AG04450 (cell line): Measurements from ENCODE around the gene TAF9. TPM values are rescaled to one million over a fixed set of nuclear protein-coding genes. Genes with fewer than 3 reads are reported as not detected.
"Not testable (repeated sequence)": the region's sequence is repeated elsewhere in the genome, so short reads cannot be mapped to it uniquely, and the experiment has no call there.

Source experiments
- CTCF ChIA-PET: fragments of 300-600, 350-600 bp; formaldehyde crosslinking; extraction: SDS; loops from one replicate; lab custom pipeline; 2022; ENCODE audit warnings: antibody characterized with exemption, inconsistent platforms; lab: Charles Lee
- POLR2A ChIA-PET: fragments of 350-600 bp; formaldehyde crosslinking; extraction: SDS; loops from one replicate; lab custom pipeline; 2021; ENCODE audit warnings: antibody characterized with exemption, inconsistent platforms; lab: Yijun Ruan, JAX
- DNase-seq: peaks from one replicate; pipeline ENCODE4 v3.0.0-alpha.2; 2011; ENCODE audit warnings: low read depth, low spot score
- H3K27ac ChIP-seq: one replicate; pipeline ENCODE4 v1.5.1; 2012; ENCODE audit warnings: low read depth, low read length, control low read depth
- H3K27me3 ChIP-seq: one replicate; pipeline ENCODE4 v1.6.0; 2012; ENCODE audit warnings: low read length; ENCODE audit not compliant: control insufficient read depth, insufficient read depth
- H3K4me3 ChIP-seq: 2 replicates; pipeline ENCODE4 v1.5.1; 2011; ENCODE audit warnings: mild to moderate bottlenecking, low read depth, low read length, control low read depth
- H3K9me3 ChIP-seq: 2 replicates; pipeline ENCODE4 v1.5.1; 2012; ENCODE audit warnings: low read length; ENCODE audit not compliant: control insufficient read depth, insufficient read depth
- polyA plus RNA-seq: library from polyadenylated mRNA; depleted of rRNA; stranded (reverse); fragments of >200 nt; gene quantifications from 2 replicates; pipeline ENCODE4 v1.2.3, GENCODE V29; 2011
- TF ChIP-seq, protein P1 (sequence below): IDR thresholded peaks from 2 replicates; pipeline ENCODE4 v1.5.1; 2011; ENCODE audit warnings: low read depth, low read length, control low read depth, inconsistent platforms

Gene TAF9
- polyA plus RNA-seq, 1 experiment: 207 TPM

DNA sequence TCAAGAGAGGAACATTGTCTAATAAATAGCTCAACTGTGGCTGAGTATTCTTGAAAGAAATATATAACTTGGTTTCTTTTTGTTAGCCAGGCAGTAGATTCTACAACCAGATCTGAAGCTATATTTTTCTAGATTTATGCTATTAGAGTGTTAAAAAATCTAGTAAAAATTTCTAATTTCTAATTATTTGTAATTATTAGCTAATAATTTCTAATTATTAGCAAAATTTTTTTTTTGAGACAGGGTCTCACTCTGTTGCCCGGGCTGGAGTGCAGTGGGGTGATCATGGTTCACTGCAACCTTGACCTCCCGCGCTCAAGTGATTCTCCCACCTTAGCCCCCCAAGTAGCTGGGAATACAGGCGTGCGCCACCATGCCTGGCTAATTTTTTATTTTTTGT lies 3.1 kb upstream of the TAF9 start:
- CTCF ChIA-PET: interaction anchor here (0.8 to 1.6 kb wide), 3 partner anchors 279 to 329 kb away, joined by 3 to 22 read pairs (median 5); partner anchors contain the start of gene SLC30A5

DNA sequence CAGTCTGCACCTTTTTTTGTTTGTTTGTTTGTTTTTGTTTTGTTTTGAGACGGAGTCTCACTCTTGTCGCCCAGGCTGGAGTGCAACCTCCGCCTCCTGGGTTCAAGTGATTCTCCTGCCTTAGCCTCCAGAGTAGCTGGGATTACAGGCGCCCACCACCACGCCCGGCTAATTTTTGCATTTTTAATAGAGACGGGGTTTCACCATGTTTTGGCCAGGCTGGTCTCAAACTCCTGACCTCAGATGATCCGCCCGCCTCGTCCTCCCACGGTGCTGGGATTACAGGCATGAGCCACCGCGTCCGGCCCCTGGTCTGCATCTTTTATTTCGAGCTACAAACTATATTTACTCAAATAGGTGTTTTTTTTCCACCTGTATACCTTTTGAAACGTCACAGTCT lies 1.0 kb upstream of the TAF9 start:
- H3K27me3 ChIP-seq, H3K27ac ChIP-seq, DNase-seq, H3K9me3 ChIP-seq: not testable (repeated sequence)
- peak overlapping the region; percentile 95 for H3K4me3 ChIP-seq
- ChIA-PET CTCF (interaction anchor here (1.0 to 1.5 kb wide), 3 partner anchors 277 to 327 kb away, joined by 3 to 9 read pairs (median 6); partner anchors contain the start of gene SLC30A5), POLR2A (interaction anchor here (0.5 to 1.7 kb wide), 4 partner anchors 38 to 277 kb away, joined by 3 to 7 read pairs (median 4); partner anchors contain the start of genes CCDC125 and SLC30A5)

More for the DNA sequence above, 3.1 kb upstream of the TAF9 start:
- Histone ChIP-seq H3K9me3 (no peaks in the 10 kb centered on the region), H3K27me3 (no peaks in the 10 kb centered on the region), H3K4me3 (no peak overlapping the region), H3K27ac (no peak overlapping the region)
- DNase-seq: no peak
- POLR2A ChIA-PET: no interaction called here
- TF ChIP-seq, protein P1, sequence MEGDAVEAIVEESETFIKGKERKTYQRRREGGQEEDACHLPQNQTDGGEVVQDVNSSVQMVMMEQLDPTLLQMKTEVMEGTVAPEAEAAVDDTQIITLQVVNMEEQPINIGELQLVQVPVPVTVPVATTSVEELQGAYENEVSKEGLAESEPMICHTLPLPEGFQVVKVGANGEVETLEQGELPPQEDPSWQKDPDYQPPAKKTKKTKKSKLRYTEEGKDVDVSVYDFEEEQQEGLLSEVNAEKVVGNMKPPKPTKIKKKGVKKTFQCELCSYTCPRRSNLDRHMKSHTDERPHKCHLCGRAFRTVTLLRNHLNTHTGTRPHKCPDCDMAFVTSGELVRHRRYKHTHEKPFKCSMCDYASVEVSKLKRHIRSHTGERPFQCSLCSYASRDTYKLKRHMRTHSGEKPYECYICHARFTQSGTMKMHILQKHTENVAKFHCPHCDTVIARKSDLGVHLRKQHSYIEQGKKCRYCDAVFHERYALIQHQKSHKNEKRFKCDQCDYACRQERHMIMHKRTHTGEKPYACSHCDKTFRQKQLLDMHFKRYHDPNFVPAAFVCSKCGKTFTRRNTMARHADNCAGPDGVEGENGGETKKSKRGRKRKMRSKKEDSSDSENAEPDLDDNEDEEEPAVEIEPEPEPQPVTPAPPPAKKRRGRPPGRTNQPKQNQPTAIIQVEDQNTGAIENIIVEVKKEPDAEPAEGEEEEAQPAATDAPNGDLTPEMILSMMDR: no peak

DNA sequence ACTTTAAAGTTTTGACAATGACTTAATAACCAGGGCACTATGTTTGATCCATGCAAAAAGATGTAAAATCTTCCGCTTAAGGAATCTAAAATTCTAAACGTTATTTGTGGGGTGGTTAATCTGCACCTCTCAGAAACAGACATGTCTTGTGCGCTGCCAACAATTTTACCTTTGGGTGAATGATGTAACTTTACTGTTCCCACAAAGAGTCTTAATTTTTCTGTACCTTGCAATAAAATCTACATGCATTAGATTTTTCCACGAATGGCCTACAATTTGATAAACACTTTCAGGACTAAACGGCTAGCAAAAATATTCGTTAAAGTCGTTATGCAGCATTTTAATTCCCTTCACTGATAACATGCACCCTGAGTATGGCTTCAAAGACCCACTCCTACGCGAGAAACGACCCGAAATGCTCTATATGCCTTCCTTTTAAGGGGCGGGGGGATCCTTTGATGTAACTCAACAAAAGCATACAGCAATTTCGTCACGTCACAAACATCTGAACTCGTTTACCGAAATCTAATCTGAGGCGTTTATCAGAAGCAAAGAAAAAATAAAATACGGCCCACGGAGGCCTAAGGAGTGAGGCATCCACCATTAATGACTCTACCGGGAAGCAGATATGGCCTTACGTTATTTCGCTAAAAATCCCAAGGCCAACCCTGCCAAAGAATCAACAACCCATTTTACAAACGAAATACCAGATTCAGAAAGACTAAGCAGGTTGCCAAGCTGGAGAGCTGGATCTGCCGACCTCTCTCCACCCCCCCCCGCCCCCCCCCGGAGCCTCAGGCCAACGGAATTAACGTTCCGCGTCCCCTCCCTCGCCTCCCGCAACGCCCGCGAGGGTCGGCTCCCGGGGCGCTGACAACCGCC lies 621 bp downstream of the TAF9 start:
- H3K27me3 ChIP-seq: no peaks in the 10 kb centered on the region
- ChIA-PET POLR2A (interaction anchor here (0.7 to 1.7 kb wide), 2 partner anchors 12 to 275 kb away, joined by 3 to 7 read pairs; partner anchors contain the start of gene SLC30A5), CTCF (interaction anchor here (2.7 kb wide), 1 partner anchor 275 kb away, joined by 7 read pairs; the partner anchor contains the start of gene SLC30A5)
- H3K9me3 ChIP-seq: no peaks in the 10 kb centered on the region
- peak overlapping the region; percentile 95 for H3K4me3 ChIP-seq
- H3K27ac ChIP-seq: peak overlapping the region; percentile 89
- TF ChIP-seq, protein P1: no peak
- DNase-seq: peak; percentile 0

GRCh38 chr5:69367697-69368279 lies 1.5 kb downstream of the TAF9 start:
- H3K27me3 ChIP-seq: no peaks in the 10 kb centered on the region
- POLR2A ChIA-PET: interaction anchor here (0.6 kb wide), 1 partner anchor 1646 kb away, joined by 6 read pairs; no protein-coding TSS in a partner anchor
- H3K27ac ChIP-seq: no peak overlapping the region
- no peaks in the 10 kb centered on the region for H3K9me3 ChIP-seq
- peak overlapping the region; percentile 95 for H3K4me3 ChIP-seq
- no peak for DNase-seq
- CTCF ChIA-PET: interaction anchor here (1.4 to 2.7 kb wide), 2 partner anchors 274 to 324 kb away, joined by 6 to 7 read pairs; partner anchors contain the start of gene SLC30A5
- TF ChIP-seq, protein P1: no peak

DNA sequence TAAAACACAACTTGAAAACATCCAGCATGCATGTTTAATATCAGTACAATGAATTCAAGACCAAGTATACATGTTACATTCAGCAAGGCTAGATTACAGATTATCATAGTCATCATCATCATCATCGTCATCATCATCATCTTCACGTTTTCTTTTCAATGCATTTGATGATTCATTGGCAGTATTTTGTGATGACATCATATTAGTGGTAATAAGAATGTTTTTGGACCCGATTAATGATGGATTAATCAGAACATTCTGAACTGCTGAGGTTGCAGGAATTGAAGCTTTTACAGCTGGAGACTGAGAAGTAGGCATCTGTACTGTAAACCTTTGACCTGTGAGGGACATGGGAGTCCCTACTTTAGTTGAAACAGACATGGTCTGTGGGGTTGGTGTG lies 4.5 kb downstream of the TAF9 start:
- ChIA-PET POLR2A (no interaction called here), CTCF (no interaction called here)
- no peak overlapping the region for H3K4me3 ChIP-seq
- TF ChIP-seq, protein P1: no peak
- no peaks in the 10 kb centered on the region for H3K9me3 ChIP-seq
- no peaks in the 10 kb centered on the region for H3K27me3 ChIP-seq
- H3K27ac ChIP-seq: no peak overlapping the region
- no peak for DNase-seq
